NCI-H1092 (cell line): Measurements from ENCODE around the gene SFSWAP.
"Not testable (repeated sequence)": the region's sequence is repeated elsewhere in the genome, so short reads cannot be mapped to it uniquely, and the experiment has no call there.

ENCODE experiments used
- DNase-seq: peaks from one replicate; lab custom pipeline; 2025; lab: John Stamatoyannopoulos, UW

SFSWAP gene

DNA sequence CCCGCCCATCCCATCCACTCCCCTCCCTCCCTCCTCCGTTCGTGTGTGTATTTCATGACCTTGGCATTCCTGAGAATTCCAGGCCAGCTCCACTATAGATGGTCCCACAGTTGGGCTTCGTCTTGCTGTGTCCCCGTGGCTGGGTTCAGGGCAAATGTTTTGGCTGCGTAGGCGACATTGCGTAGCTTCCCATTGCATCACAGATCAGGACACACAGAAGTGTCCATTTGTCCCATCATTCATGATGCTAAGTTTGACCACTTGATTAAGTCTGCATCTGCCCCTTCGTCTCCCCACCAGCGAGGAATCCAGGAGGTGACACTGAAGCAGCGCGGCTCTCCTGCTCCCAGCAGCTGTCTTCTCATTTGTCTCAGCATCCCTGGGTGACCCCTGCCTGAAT is 78.7 kb downstream of the SFSWAP start:
- no peak for DNase-seq

DNA sequence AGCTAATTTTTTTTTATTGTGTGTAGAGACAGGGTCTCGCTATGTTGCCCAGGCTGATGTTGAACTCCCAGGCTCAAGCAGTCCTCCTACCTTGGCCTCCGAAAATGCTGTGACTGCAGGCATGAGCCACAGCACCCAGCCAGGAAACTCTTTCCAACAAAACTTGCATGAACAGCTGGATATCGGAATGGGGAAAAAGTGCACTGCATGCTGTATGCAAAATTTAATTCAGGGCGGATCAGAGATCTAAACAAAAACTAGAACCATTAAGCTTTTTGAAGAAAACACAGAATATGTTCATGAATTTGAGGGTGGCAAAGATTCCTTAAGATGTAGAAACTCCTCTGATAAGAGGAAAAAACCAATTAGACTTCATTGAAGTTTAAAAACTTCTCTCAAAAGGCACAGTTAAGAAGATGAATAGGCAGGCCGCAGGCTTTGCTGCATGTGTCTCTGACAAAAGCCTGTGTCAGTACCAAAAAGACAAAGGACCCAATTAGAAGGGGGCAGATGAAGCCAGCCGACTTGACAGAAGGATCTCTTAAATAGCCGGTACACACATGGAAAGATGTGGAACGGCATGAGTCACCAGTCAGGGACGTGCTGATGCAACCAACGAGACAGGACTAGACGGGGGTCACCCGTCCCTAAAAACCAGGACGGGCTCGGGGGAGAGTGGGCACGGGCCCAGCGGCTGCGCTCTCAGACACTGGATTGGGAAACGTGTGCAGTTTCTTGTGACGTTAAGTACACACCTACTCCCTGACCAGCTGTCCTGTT is 82.5 kb downstream of the SFSWAP start:
- no peak for DNase-seq

DNA sequence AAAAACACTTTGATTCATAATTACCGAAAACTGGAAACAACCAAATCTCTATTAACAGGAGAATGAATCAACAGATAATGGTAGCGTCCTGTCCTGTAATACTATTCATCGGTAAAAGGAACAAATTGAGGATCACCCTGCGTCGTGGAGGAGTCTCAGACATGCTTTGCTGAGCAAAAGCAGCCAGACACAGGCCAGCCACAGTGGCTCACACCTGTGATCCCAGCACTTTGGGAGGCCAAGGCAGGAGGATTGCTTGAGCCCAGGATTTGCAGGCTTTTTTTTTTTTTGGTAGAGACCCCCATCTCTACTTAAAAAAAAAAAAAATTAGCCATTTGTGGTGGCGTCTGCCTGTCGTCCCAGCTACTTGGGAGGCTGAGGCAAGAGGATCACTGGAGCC is 83.2 kb downstream of the SFSWAP start:
- DNase-seq: no peak

DNA sequence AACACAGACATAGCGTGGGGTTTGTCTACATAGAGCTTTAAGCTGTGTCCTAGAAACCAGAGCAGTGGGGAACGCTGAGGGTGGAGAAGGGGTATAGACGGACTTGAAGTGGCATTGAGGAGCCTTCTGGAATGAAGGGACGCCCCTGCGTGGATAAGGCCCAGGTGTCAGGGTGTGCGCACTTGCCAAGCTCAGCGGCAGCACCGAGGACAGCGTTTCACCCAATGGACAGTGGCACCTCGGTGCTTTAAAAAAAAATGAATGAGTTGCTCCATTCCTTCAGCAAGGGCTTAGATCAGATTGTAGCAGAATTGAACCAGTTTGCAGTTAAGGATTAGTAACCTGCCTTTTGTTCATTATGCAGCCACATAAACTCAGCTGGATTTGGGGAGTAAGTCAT is 83.7 kb downstream of the SFSWAP start:
- DNase-seq: no peak

DNA sequence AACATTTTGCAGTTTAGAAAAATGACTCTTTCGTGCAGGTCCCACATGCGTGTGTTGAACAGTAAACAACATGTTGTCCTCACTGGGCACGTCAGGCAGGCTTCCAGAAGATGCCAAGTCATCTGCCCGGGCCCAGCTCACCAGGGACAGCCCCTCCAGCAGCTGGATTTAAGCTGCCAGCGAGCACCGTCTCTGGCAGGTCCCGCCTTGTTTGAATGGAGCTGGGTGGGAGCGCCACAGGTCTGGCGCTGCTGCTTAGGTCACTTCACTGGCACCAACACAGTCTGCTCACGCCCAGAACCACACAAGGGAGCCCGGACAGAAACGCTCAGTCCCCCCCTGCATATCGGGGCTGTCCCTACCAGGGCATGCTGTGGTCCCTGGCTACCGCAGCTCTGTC is 84.2 kb downstream of the SFSWAP start:
- peak; percentile 41 for DNase-seq

DNA sequence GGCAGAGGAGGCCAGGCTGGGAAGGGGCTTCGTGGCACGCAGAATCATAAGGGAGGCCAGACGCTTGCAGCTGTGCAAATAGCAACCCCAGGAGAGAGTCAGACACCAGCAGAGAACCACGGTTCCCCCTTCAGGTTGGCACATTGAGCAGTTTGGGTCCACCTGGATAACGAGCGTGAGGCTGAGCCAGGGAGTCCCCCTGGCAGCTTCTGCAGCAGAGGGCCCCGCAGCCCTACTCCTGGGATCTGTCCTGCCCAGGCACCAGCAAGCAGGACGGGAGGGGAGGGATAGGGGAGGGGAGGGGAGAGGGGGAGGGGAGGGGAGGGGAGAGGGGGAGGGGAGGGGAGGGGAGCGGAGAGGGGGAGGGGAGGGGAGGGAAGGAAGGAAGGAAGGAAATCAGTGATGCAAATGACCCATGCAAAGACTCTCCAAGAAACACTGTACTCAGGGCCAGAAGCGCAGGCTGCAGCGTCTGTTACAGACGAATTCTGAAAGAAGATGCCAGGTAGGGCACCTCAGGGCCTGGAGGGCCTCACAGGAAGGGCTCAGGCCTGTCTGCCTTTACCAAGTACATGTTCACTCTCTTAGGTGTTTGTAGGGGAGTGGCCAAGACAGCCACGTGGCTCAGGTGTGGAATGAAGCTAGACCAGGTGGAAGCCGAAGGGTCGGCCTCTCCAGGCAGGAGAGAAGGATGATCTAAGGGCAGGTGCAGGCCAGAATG is 85.0 kb downstream of the SFSWAP start:
- peak; percentile 81 for DNase-seq

DNA sequence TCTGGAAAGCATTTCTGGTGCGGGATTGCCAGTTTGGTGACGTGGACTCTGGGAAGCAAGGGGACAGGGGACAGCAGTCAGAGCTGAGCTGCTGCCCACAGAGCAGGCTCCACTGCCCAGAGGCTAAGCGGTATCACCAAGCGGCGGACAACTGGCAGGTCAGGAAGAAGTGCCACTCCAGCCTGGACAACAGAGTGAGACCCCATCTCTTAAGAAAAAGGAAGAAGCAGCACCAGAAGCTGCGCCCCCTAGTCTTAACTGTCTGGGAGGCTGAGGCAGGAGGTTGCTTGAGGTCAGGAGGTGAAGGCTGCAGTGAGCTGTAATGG is 85.5 kb downstream of the SFSWAP start:
- no peak for DNase-seq

DNA sequence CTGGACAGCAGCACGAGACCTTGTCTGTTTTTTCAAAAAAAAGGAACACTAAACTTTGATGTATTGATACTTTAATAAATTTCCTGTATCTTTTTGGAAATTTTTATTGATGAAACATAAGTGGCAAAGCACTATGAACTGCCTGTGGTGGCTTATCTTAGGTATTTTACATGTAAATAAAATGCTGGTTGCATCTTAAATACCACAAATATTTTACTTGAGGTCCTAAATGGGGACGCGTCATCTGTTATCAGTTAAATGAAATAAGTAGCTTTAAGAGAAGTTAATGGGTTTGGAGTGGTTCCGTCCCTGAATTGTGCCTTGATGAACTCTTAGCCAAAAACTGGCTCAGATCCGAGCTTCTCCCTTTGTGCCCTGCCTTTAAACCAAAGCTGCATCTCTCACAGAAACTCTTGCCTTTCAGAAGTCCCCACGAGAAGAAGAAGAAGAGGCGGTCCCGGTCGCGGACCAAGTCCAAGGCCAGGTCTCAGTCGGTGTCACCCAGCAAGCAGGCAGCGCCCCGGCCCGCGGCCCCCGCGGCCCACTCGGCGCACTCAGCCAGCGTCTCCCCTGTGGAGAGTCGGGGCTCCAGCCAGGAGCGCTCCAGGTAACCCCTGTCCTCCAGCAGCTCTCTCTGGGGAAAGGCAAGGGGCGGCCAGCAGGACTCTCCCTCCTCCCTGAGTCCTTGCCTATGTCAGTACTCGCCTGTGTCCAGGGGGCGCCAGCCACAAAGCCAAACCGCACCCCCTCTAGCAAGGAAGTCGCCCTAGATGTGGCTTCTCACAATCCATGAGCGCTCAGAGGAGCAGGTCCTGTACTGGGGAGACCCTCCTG is 86.1 kb downstream of the SFSWAP start:
- no peak for DNase-seq

DNA sequence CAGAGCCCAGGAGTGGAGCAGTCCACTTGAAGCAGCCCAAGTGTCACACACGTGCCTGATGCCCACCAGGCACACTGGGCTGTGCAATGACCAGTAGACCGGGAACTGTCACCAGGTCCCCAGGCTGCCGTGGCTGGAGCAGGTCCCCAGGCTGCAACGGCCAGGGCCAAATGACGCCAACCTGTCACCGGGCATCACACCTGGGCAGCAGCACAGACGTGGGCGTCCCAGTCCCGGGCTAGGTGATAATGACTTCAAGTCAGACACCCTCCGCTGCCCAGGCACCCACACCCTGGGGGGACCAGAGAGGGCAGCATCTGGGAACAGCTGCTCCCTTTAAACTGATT is 86.7 kb downstream of the SFSWAP start:
- DNase-seq: no peak

DNA sequence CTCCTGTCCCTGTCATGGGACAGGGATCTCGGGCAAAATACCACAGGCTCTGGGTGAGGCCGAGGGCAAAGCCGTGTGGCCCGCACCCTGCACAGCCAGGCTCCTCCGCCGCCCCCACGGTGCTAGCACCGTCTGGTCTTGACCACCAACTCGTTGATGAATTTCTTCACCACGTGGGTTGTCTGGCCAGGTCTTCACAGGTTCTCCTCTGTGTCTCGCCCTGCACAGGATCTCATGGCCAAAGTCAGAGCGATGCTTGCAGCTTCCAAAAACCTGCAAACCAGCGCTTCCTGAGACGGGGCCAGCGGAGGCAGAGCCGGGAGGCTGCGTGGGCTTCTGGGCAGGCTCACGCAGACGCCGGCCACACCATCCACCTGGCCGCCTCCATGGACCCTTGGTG is 88.3 kb downstream of the SFSWAP start:
- no peak for DNase-seq

DNA sequence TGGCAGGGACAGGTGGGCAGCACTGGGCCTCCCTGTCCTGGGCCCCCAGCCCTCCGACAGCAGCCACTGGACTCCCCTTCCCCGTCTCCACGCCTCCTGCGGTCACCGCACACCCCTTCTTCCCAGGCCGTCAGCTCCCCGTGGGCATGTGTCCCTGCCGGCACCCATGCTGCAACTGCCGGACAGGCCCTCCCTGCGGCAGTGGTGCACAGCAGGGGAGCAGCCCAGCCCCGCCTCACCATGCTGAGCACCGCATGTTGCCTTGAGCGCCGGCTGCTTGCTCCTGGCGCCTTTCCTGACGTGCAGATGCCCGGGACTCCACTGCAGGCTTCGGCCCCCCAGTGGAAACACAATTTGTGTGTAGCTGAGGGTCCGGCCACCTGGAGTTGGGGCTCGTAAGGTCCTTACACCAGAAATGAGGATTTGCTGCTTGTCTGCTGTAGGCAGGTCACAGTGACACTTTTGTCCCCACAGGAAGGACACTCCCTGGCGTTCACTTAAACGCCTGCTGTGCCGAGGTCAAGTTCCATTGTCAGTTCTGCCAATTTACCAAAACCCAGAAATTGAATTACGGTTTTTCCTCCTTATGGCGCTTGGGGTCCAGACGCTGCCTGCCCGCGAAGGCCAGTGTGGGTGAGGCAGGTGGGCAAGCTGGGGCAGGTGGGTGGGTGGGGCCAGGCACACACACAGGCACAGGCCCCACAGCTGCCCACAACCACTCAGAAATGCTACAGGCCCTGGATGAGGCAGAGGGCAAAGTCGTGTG is 89.1 kb downstream of the SFSWAP start:
- no peak for DNase-seq

DNA sequence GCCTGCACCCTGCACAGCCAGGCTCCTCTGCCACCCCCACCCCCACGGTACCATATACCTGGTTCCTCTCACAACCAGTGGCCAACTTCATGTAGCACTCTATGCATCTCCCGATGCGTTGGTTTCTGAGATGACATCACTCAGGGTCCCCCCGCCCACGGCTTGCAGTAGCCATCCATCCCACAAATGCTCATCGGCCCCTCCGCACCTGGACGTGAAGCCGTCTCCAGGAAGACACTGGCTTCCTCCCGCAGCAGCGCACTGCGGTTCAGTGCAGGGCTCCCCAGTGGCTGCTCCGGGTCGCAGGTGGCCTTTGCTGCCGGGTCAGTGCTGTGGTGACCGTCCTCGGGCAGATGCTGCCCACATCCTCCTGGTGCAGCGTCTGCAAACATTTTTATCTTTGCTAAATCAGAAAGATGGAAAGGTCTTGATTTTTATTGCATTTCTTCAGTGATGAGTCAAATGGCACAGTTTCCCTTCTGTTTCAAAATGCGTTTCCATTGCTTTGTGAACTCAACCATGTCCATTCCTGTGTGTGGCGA is 89.8 kb downstream of the SFSWAP start:
- DNase-seq: no peak

DNA sequence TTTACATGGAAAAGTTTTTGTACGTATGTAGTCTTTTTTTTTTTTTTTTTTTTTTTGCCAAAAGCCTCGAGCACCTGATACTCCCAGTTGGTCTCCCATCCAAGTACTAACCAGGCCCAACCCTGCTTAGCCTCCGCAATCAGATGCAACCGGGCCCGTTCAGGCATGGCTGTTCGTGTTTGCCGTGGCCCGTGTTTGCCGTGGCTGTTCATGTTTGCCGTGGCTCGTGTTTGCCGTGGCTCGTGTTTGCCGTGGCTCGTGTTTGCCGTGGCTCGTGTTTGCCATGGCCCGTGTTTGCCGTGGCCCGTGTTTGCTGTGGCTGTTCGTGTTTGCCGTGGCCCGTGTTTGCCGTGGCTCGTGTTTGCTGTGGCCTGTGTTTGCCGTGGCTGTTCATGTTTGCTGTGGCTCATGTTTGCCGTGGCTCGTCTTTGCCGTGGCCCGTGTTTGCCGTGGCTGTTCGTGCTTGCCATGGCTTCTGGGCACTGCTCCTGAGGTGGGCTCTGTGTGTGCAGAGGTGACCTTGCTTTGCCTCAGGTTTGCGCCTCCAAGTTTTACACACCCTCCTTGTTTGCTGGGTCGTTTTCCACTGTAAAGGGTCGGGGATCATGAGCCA is 90.5 kb downstream of the SFSWAP start:
- DNase-seq: no peak

DNA sequence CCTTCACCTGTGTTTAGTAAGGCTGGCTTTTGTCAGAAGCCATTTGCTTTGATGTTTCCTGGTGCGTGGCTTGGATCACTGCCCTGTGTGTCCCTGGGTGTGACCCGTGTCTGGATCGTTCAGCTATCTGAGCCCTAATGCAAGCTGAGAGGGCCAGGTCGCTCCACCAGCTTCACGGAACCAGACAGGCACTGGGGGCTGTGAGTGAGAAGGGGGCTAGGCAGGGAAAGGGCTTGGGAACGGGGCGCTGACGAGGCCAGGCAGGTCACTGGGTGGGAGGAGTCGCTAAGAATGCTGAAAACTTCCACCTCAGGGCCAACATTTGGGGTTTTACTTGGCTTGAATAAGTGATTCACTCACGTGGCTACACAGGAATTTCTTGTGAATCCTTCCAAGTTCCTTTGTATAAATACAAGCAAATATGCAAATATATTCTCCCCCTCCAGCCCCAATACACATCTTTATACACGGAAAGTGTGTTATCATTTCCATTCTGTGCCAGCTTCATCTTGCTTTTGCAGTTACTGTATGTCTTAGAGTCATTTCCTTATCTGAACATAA is 93.2 kb downstream of the SFSWAP start:
- DNase-seq: no peak

DNA sequence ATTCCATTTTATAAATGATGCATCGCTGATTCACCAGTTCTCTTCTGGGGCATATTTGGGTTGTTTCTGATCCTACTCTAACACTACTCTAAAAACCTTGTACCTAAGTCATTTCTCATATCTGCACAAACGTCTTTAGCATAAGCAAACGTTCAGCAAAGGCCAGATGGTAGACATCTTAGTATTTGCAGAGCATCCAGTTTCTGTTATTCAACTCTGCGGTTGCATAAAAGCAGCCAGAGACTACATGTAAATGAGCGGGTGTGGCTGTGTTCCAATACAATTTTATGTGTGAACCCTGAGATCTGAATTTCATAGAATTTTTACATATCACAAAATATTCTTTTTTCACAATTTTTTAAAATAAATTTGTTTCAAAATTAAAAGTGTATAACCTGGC is 94.5 kb downstream of the SFSWAP start:
- no peak for DNase-seq

DNA sequence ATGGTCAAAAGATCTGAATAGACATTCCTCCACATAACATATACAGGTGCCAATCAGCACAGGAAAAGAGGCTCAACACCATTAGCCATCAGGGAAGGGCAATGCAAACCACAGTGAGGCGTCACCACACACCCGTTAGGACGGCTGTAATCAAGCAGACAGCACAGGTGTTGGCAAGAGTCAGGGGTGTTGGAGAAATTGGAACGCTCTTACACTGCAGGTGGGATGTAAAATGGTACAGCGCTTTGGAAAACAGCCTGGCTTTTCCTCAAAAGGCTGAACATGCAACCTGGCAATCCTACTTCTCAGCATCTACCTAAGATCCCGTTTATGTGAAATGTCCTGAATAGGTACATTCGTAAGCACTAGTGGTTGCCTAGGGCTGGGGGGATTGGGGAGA is 95.8 kb downstream of the SFSWAP start:
- DNase-seq: no peak

DNA sequence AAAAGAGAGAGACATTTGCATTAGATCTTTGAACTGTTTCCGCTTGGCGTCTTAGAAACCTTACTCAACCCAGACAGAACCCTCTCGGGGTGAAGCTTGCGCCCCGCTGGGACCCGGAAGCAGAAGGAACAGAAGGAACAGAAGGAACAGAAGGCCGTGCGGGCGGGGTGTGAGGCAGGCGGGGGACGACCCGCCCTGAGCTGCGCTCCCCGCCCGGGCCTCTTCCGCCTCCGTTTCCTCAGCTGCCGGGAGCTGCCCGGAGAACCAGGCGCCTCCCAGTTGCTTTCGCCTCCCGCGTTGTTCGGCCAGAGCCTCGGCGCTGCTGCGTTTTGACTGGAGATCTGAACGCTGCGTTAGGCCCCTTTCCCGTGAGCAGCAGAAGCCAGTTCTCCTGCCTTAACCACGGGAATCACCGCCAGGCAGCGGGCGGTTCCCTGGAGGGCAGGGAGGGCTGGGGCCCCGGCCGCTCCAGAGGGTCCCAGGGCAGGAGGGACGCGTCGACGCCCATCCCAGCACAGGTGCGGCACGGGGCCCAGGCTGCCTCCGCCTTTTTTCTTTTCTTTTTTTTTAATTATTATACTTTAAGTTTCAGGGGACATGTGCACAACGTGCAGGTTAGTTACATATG is 98.0 kb downstream of the SFSWAP start:
- DNase-seq: no peak

DNA sequence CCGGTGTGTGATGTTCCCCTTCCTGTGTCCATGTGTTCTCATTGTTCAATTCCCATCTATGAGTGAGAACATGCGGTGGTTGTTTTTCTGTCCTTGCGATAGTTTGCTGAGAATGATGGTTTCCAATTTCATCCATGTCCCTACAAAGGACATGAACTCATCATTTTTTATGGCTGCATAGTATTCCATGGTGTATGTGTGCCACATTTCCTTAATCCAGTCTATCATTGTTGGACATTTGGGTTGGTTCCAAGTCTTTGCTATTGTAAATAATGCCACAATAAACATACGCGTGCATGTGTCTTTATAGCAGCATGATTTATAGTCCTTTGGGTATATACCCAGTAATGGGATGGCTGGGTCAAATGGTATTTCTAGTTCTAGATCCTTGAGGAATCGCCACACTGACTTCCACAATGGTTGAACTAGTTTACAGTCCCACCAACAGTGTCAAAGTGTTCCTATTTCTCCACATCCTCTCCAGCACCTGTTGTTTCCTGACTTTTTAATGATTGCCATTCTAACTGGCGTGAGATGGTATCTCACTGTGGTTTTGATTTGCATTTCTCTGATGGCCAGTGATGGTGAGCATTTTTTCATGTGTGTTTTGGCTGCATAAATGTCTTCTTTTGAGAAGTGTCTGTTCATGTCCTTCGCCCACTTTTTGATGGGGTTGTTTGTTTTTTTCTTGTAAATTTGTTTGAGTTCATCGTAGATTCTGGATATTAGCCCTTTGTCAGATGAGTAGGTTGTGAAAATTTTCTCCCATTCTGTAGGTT is 98.8 kb downstream of the SFSWAP start:
- DNase-seq: not testable (repeated sequence)

DNA sequence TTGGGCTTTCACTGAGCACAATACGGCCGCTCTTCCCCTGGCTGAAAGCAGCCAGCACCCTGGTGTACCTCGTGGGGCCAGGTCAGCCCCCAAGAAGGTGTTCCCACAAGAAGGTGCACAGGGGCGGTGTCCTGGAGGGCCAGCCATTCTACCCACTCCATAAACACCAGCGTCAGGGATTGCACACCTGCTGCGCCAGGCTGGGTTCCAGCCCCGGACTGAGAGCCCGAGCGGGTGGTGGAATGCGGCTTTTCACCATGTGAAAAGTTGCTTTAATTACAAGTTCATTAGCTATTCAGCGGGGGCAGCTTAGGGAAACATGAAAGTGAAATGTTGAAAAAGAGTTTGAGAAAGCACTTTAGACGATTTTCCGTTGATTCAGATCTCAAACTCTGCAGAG is 99.8 kb downstream of the SFSWAP start:
- no peak for DNase-seq

DNA sequence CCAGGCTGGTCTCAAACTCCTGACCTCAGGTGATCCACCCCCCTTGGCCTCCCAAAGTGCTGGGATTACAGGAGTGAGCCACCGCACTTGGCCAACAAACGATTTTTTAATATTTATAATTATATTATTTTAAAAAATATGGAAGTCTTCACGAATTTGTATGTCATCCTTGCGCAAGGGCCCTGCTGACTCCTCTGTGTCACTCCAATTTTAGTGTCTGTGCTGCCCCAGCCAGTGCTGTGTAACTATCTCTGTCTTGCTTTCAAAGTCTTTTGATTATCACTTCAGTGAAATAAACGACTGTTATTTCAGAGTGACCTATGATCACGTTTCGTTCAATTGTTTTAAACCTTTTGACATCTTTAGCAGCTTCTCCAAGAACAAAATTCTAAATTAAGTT is 104.2 kb downstream of the SFSWAP start:
- DNase-seq: no peak
